Activated CD8-positive, alpha-beta T cell treated with anti-CD3 and anti-CD28 coated beads for 36 hours (primary cell): ENCODE data around the gene CCDC188. TPM values are rescaled to one million over a fixed set of nuclear protein-coding genes. Genes with fewer than 3 reads are reported as not detected.

Experiments used
- ATAC-seq: fragments of 200-7000 bp; cut with Tn5 transposase; one replicate; pipeline ENCODE4 v1.10.0; 2021; ENCODE audit warnings: mild to moderate bottlenecking, moderate library complexity
- CTCF ChIA-PET: fragments of 350-600 bp; sonication (Branson Sonifier 250); formaldehyde crosslinking; loops from one replicate; lab custom pipeline; 2021; ENCODE audit warnings: antibody characterized with exemption; lab: Charles Lee
- POLR2A ChIA-PET: fragments of 350-600 bp; sonication (Branson Sonifier 250); formaldehyde crosslinking; loops from one replicate; lab custom pipeline; 2021; ENCODE audit warnings: antibody characterized with exemption; lab: Charles Lee
- DNase-seq: peaks from one replicate; pipeline ENCODE4 v3.0.0-alpha.2; 2020
- H3K27ac Mint-ChIP-seq: one replicate; pipeline ENCODE4 v1.8.0; 2021; ENCODE audit warnings: mild to moderate bottlenecking, mixed read lengths
- H3K27me3 Mint-ChIP-seq: one replicate; pipeline ENCODE4 v1.8.0; 2021; ENCODE audit warnings: mixed read lengths
- H3K36me3 Mint-ChIP-seq: one replicate; pipeline ENCODE4 v1.8.0; 2021; ENCODE audit warnings: low read depth, mixed read lengths
- H3K4me1 Mint-ChIP-seq: one replicate; pipeline ENCODE4 v1.8.0; 2021; ENCODE audit warnings: low read depth, mixed read lengths
- H3K4me3 Mint-ChIP-seq: one replicate; pipeline ENCODE4 v1.8.0; 2021; ENCODE audit warnings: mild to moderate bottlenecking, moderate library complexity, mixed read lengths
- H3K9me3 Mint-ChIP-seq: one replicate; pipeline ENCODE4 v1.8.0; 2021; ENCODE audit warnings: mixed read lengths
- intact Hi-C: fragments of 100-400 bp; cut with micrococcal nuclease; formaldehyde crosslinking; loops from one replicate; pipeline ENCODE4 v1.10.0; 2022
- total RNA-seq, 2 experiments: library from RNA; stranded (reverse); gene quantifications; one replicate each; pipeline ENCODE4 v1.2.3, GENCODE V29; 2021
- TF ChIP-seq, protein P1 (sequence below): fragments of 200-600 bp; IDR thresholded peaks from one replicate; pipeline ENCODE4 v1.8.0; 2022; ENCODE audit warnings: antibody characterized with exemption, mild to moderate bottlenecking

The CCDC188 gene
- total RNA-seq, 2 experiments from 2014 or later: not detected

DNA sequence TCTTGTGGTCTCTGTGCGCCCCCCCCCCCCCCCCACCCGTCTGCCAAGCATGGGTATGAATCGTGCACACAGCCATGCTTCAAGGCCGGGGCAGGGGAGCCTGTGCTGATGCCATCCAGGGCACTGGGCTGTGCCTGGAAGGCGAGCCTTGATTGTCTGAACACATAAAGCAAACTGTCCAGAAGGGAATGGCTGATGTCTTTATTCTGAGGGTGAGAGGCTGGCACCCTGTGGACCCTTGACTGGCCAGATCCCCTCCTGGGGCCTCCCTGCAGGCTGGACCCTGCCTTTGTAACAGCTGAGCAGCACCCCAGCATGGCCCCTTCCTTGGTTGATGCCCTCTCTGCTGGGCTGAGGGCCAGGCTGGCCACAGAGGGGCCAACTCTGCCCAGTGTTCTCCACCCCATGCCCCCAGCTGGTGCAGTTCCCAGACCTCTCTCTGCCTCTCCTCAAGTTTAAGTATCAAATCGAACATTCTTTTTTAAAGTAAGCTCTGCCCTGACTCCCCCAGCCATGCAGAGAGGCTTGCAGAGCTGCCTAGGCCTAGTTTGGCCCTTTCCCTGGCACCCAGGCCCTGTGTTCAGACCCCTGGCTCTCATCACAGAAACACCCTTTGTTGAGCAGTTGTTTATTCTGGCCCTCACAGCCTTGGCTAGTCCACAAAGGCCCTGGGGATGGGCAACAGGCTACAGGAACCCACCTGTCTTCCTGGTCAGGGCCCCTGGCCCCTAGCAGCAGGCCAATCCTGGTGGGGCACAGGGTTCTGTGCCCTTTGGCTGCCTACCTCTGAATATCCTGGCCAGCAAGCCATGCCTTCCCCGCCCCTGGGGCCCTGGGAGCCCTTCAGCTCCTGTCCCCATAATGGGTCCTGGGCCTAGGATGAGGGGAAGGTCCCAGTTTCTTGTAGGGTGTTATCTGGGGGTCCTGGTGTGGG lies 38.9 kb downstream of the CCDC188 start:
- no peaks in the 10 kb centered on the region for H3K27me3 Mint-ChIP-seq
- peaks cover 40% of the 10 kb centered on the region for H3K36me3 Mint-ChIP-seq
- H3K9me3 Mint-ChIP-seq: no peaks in the 10 kb centered on the region
- peak overlapping the region; percentile 48 for H3K4me3 Mint-ChIP-seq
- CTCF ChIA-PET: interaction anchor here (1.0 to 3.2 kb wide), 9 partner anchors 10 to 126 kb away, joined by 3 to 43 read pairs (median 6); no protein-coding TSS in a partner anchor
- POLR2A ChIA-PET: interaction anchor here (0.7 to 3.9 kb wide), 9 partner anchors 9 to 189 kb away, joined by 3 to 36 read pairs (median 7); no protein-coding TSS in a partner anchor
- intact Hi-C loops: no loop called here
- peaks cover 50% of the 10 kb centered on the region for H3K4me1 Mint-ChIP-seq
- ATAC-seq: no peak
- DNase-seq: no peak
- TF ChIP-seq, protein P1, sequence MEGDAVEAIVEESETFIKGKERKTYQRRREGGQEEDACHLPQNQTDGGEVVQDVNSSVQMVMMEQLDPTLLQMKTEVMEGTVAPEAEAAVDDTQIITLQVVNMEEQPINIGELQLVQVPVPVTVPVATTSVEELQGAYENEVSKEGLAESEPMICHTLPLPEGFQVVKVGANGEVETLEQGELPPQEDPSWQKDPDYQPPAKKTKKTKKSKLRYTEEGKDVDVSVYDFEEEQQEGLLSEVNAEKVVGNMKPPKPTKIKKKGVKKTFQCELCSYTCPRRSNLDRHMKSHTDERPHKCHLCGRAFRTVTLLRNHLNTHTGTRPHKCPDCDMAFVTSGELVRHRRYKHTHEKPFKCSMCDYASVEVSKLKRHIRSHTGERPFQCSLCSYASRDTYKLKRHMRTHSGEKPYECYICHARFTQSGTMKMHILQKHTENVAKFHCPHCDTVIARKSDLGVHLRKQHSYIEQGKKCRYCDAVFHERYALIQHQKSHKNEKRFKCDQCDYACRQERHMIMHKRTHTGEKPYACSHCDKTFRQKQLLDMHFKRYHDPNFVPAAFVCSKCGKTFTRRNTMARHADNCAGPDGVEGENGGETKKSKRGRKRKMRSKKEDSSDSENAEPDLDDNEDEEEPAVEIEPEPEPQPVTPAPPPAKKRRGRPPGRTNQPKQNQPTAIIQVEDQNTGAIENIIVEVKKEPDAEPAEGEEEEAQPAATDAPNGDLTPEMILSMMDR: no peak
- H3K27ac Mint-ChIP-seq: peak overlapping the region; percentile 98

DNA sequence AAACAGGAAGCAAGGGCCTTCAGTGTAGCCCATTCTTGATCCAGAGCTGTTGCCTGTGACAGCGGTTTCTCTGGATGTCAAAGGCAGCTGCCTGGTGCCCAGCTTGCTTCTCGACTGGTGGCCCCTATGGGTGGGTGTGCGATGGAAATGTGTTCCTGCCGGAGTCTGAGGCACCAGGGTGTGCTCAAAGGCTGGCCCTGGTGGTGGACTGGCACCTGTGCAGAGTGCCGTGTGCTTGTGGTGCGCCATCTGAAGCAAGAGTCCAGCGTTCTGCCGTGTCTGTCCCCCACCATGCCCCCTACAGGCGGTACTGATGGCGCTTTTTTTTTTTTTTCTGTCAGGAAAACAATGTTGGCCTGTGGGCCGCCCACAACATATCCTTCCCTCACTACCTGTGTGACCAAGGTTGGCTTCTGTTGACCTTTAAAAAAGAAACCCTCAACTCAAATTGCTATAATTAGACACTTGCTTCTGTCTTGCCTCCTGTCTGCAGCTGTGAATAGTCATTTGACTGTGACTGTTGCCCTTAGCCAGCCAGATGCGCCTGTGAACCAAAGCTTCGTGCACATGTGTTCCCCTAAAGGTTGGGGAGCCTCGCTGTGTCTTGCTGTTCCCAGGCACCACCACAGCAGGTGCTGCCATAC lies 39.7 kb downstream of the CCDC188 start:
- Mint-ChIP-seq H3K4me1 (peaks cover 50% of the 10 kb centered on the region), H3K27me3 (no peaks in the 10 kb centered on the region), H3K36me3 (peaks cover 40% of the 10 kb centered on the region), H3K9me3 (no peaks in the 10 kb centered on the region), H3K4me3 (peak overlapping the region; percentile 21), H3K27ac (peak overlapping the region; percentile 98)
- DNase-seq: peak; percentile 82
- TF ChIP-seq, protein P1: peak; percentile 77
- ChIA-PET POLR2A (interaction anchor here (0.6 to 3.9 kb wide), 15 partner anchors 8 to 314 kb away, joined by 3 to 36 read pairs (median 5); no protein-coding TSS in a partner anchor), CTCF (interaction anchor here (0.7 to 3.2 kb wide), 18 partner anchors 9 to 140 kb away, joined by 3 to 43 read pairs (median 4); no protein-coding TSS in a partner anchor)
- intact Hi-C loops: no loop called here
- peak; percentile 80 for ATAC-seq

DNA sequence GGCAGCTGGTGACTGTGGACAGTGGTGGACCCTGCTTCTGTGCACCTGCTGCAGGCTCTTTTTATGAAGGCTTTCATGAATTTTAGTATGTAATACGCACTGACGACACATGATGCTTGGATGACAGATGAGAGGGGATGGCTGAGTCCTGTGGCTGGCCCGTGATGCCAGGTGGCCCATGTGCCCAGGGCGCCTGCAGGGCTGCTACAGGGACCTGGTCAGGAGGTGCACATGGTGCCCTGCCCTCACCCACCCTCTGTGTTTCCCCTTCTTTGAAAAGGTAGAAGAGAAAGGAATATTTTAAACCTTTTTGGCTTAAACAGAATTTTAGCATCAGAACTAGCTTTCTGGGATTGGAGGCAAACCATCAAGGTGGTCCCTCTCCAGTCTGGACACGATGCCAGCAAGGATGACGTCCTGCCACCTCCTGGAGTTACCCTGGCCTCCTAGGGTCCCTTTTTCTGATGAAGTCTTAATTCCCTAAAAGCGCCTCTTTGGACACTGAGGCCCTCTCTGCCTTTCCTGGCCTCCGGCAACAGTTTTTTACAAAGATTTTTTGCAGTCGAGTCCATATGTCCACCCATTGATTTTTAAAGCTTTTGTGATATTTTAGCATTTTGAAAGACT lies 40.4 kb downstream of the CCDC188 start:
- no peak overlapping the region for H3K4me3 Mint-ChIP-seq
- CTCF ChIA-PET: interaction anchor here (0.7 to 3.2 kb wide), 15 partner anchors 9 to 140 kb away, joined by 3 to 43 read pairs (median 6); no protein-coding TSS in a partner anchor
- ATAC-seq (no peak), DNase-seq (no peak)
- H3K9me3 Mint-ChIP-seq: no peaks in the 10 kb centered on the region
- TF ChIP-seq, protein P1: no peak
- H3K4me1 Mint-ChIP-seq: peaks cover 44% of the 10 kb centered on the region
- peaks cover 38% of the 10 kb centered on the region for H3K36me3 Mint-ChIP-seq
- POLR2A ChIA-PET: interaction anchor here (0.6 to 3.9 kb wide), 15 partner anchors 8 to 315 kb away, joined by 3 to 36 read pairs (median 5); no protein-coding TSS in a partner anchor
- peak overlapping the region; percentile 98 for H3K27ac Mint-ChIP-seq
- no peaks in the 10 kb centered on the region for H3K27me3 Mint-ChIP-seq
- intact Hi-C loops: no loop called here

DNA sequence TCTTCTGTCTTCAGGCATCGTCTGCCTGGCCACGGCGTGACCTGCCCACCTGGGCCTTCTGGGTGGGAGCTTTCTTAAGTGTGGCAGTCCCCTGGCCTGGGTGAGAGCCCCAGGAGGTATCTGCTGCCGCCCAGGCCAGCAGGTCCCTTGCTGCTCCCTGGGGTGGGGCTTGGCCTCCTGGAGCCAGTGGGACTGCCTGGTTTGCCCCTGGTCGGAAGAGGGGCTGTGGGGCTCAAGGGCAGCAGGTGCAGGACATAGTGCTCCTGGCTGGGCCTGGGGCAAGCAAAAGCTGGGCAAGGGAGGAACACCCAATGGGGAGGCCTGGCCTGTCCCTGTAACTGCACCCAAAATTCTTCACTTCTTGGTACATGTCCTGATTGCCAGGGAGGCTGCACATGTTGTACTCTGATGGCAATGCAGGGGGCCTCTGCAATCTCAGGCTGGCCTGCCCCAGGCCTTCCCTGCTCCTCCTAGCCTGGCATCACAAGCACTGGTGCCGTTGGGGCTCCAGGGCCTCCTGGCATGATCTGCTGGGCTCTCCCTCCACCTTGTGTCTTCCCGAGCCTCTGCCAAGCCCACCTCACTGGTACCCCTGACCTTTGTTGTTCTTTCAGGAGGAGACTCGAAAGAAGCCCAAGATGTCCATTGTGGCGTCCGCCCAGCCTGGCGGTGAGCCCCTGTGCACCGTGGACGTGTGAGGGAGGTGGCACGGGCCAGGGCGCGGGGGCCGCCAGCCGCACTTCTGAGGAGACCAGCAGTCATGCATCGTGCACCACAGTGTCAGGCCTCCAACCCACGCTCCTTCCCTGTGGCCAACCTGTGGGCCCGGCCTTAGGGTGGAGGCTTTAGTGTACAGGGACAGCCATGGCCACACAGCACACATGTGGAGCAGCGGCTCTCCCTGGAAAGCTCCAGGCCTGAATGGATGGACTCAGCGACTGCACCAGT lies 41.2 kb downstream of the CCDC188 start:
- H3K27ac Mint-ChIP-seq: peak overlapping the region; percentile 98
- H3K4me1 Mint-ChIP-seq: peaks cover 38% of the 10 kb centered on the region
- no peak overlapping the region for H3K4me3 Mint-ChIP-seq
- CTCF ChIA-PET: interaction anchor here (0.9 to 3.2 kb wide), 6 partner anchors 8 to 139 kb away, joined by 3 to 43 read pairs (median 4); no protein-coding TSS in a partner anchor
- peaks cover 35% of the 10 kb centered on the region for H3K36me3 Mint-ChIP-seq
- intact Hi-C loops: no loop called here
- no peaks in the 10 kb centered on the region for H3K9me3 Mint-ChIP-seq
- DNase-seq (no peak), ATAC-seq (no peak)
- no peaks in the 10 kb centered on the region for H3K27me3 Mint-ChIP-seq
- POLR2A ChIA-PET: interaction anchor here (1.0 to 3.9 kb wide), 11 partner anchors 8 to 28 kb away, joined by 3 to 36 read pairs (median 7); partner anchors contain the start of gene TRMT2A
- TF ChIP-seq, protein P1: no peak
